Testis (tissue), 2 donors: ENCODE data around the gene HMOX1.

ENCODE experiments used
- CTCF ChIP-seq, 3 experiments: fragments of 450-650 bp in 2 of 3; fragments of 200-600 bp in 1 of 3; sonication (generic) in 1 of 3; IDR thresholded peaks; one replicate each; pipeline ENCODE4 v1.5.1; 2016 to 2019; ENCODE audit warnings: antibody characterized with exemption in 3 of 3, mild to moderate bottlenecking in 2 of 3, moderate library complexity in 1 of 3
- POLR2A ChIP-seq: fragments of 450-650 bp; IDR thresholded peaks from one replicate; pipeline ENCODE4 v1.6.1; 2017; ENCODE audit warnings: antibody characterized with exemption, mild to moderate bottlenecking, moderate library complexity

- TF ChIP-seq POLR2A (no peak), CTCF (IDR thresholded peaks at IDR 0.05) (no peak)
Observed at GRCh38 chr22:35440129-35440528, 59.2 kb downstream of the HMOX1 start.
